GM12878 (cell line): ENCODE results near the gene DEUP1. TPM values are rescaled to one million over a fixed set of nuclear protein-coding genes. Genes with fewer than 3 reads are reported as not detected.

Experiments used
- ATAC-seq: fragments of 200-7000 bp; cut with Tn5 transposase; 3 replicates; pipeline ENCODE4 v1.9.1; 2020; ENCODE audit warnings: mild to moderate bottlenecking, moderate library complexity
- BruUV-seq: library from RNA; stranded (reverse); fragments of 400-500 nt; replicated peaks from 2 replicates; lab custom pipeline; 2021; lab: Mats Ljungman, UMichigan
- CTCF ChIA-PET: fragments of 300-600 bp; sonication (Branson Sonifier 250); formaldehyde crosslinking; extraction: SDS; loops from one replicate; lab custom pipeline; 2021; ENCODE audit warnings: inconsistent platforms; lab: Yijun Ruan, JAX
- POLR2A ChIA-PET: fragments of 350-600 bp; formaldehyde crosslinking; extraction: SDS; loops from one replicate; lab custom pipeline; 2021; ENCODE audit warnings: inconsistent platforms; lab: Charles Lee
- RAD21 ChIA-PET: fragments of 300-600 bp; sonication (Branson Sonifier 250); formaldehyde crosslinking; loops from one replicate; lab custom pipeline; 2023; ENCODE audit warnings: antibody characterized with exemption; ENCODE audit not compliant: unreplicated experiment; lab: Charles Lee
- SMC1A ChIA-PET: fragments of 300-600 bp; sonication (Branson Sonifier 250); formaldehyde crosslinking; loops from one replicate; lab custom pipeline; 2023; ENCODE audit not compliant: unreplicated experiment, uncharacterized antibody; lab: Charles Lee
- DNase-seq: peaks from one replicate; pipeline ENCODE4 v3.0.0-alpha.2; 2011; ENCODE audit warnings: low read depth, low spot score
- FAIRE-seq: peaks from 3 replicates; lab custom pipeline; 2011; peaks lifted over from hg19 to GRCh38; lab: Jason Lieb, UNC
- H2AFZ ChIP-seq: 2 replicates; pipeline ENCODE4 v1.6.0; 2011; ENCODE audit warnings: low read depth, low read length, control low read depth; ENCODE audit not compliant: control insufficient read depth
- H3K27ac ChIP-seq: 2 replicates; pipeline ENCODE4 v1.5.1; 2011; ENCODE audit warnings: control low read depth; ENCODE audit not compliant: control insufficient read depth, insufficient read depth
- H3K27me3 ChIP-seq, 2 experiments: replicated peaks in 1 of 2; 2 replicates each; pipeline versions ENCODE4 v1.6.0 to v1.6.1; 2011; ENCODE audit warnings: low read length in 1 of 2; ENCODE audit not compliant: control insufficient read depth in 2 of 2, insufficient read depth in 2 of 2
- H3K36me3 ChIP-seq, 2 experiments: 2 replicates each; pipeline ENCODE4 v1.5.1; 2011; ENCODE audit warnings: low read length in 1 of 2; ENCODE audit not compliant: control insufficient read depth in 2 of 2, insufficient read depth in 2 of 2
- H3K4me1 ChIP-seq: 2 replicates; pipeline ENCODE4 v1.6.1; 2011; ENCODE audit warnings: mild to moderate bottlenecking, low read length, moderate library complexity, mixed read lengths; ENCODE audit not compliant: control insufficient read depth, insufficient read depth
- H3K4me2 ChIP-seq: 2 replicates; pipeline ENCODE4 v1.6.0; 2011; ENCODE audit warnings: control low read depth; ENCODE audit not compliant: control insufficient read depth, insufficient read depth
- H3K4me3 ChIP-seq: fragments of 200-600 bp; sonication (generic); 2 replicates; pipeline ENCODE4 v1.5.1; 2016
- H3K79me2 ChIP-seq: 2 replicates; pipeline ENCODE4 v1.6.0; 2011; ENCODE audit warnings: low read length; ENCODE audit not compliant: control insufficient read depth, insufficient read depth
- H3K9ac ChIP-seq: 2 replicates; pipeline ENCODE4 v1.8.0; 2011; ENCODE audit warnings: low read length, control low read depth, mixed read lengths; ENCODE audit not compliant: control insufficient read depth, insufficient read depth
- H3K9me3 ChIP-seq: replicated peaks from 3 replicates; pipeline ENCODE4 v1.5.1; 2011; ENCODE audit warnings: mild to moderate bottlenecking, low read length; ENCODE audit not compliant: control insufficient read depth, insufficient read depth
- H4K20me1 ChIP-seq: 2 replicates; pipeline ENCODE4 v1.6.0; 2011; ENCODE audit not compliant: control insufficient read depth, insufficient read depth
- ATF7 ChIP-seq: fragments of 450-650 bp; IDR thresholded peaks from 2 replicates; pipeline ENCODE4 v1.6.1; 2016; ENCODE audit warnings: low read depth, mild to moderate bottlenecking
- BHLHE40 ChIP-seq, 2 experiments: fragments of 450-650 bp in 1 of 2; IDR thresholded peaks; 2 replicates each; pipeline ENCODE4 v1.6.1; 2011 to 2017; ENCODE audit warnings: low read depth in 2 of 2, borderline replicate concordance in 1 of 2, improper control_type of control experiment in 1 of 2, low read length in 1 of 2, mild to moderate bottlenecking in 1 of 2
- CEBPB ChIP-seq, 2 experiments: fragments of 150-350 bp in 1 of 2; IDR thresholded peaks; 2 replicates each; pipeline ENCODE4 v1.6.1; 2012 to 2014; ENCODE audit warnings: low read depth in 2 of 2, low read length in 2 of 2, borderline replicate concordance in 1 of 2, inconsistent platforms in 1 of 2
- CTCF ChIP-seq, 3 experiments: IDR thresholded peaks in 2 of 3; conservative IDR thresholded peaks in 1 of 3; 2 replicates each; pipeline ENCODE4 v1.5.1; 2011; ENCODE audit warnings: low read depth in 3 of 3, low read length in 3 of 3, mild to moderate bottlenecking in 3 of 3, control low read depth in 2 of 3, moderate library complexity in 2 of 3, inconsistent platforms in 1 of 3, mixed read lengths in 1 of 3; ENCODE audit not compliant: control insufficient read depth in 2 of 3, insufficient read depth in 1 of 3; ENCODE audit errors: extremely low read depth in 1 of 3
- IRF3 ChIP-seq: fragments of 450-650 bp; IDR thresholded peaks from 2 replicates; pipeline ENCODE4 v1.6.1; 2014; ENCODE audit warnings: mild to moderate bottlenecking
- JUNB ChIP-seq: IDR thresholded peaks from 2 replicates; pipeline ENCODE4 v1.6.1; 2016; ENCODE audit warnings: antibody characterized with exemption, mild to moderate bottlenecking
- MTA2 ChIP-seq: fragments of 450-650 bp; IDR thresholded peaks from 2 replicates; pipeline ENCODE4 v1.6.1; 2016; ENCODE audit warnings: low read depth, mild to moderate bottlenecking, moderate library complexity
- NFIC ChIP-seq: IDR thresholded peaks from 2 replicates; pipeline ENCODE4 v1.6.1; 2012; ENCODE audit warnings: low read depth, mild to moderate bottlenecking, inconsistent platforms, low read length, moderate library complexity
- NRF1 ChIP-seq: conservative IDR thresholded peaks from 2 replicates; pipeline ENCODE4 v1.6.1; 2011; ENCODE audit warnings: mild to moderate bottlenecking, low read depth, low read length, improper control_type of control experiment
- RELA ChIP-seq: fragments of 450-650 bp; IDR thresholded peaks from 2 replicates; pipeline ENCODE4 v1.8.0; 2014; ENCODE audit warnings: borderline replicate concordance; ENCODE audit not compliant: partially characterized antibody
- TARDBP ChIP-seq: IDR thresholded peaks from 2 replicates; pipeline ENCODE4 v1.6.1; 2016; ENCODE audit warnings: borderline replicate concordance
- ZNF207 ChIP-seq: fragments of 450-650 bp; IDR thresholded peaks from 2 replicates; pipeline ENCODE4 v1.6.1; 2014; ENCODE audit warnings: antibody characterized with exemption, mild to moderate bottlenecking, borderline replicate concordance
- ZNF592 ChIP-seq: fragments of 450-650 bp; IDR thresholded peaks from 2 replicates; pipeline ENCODE4 v1.6.1; 2017; ENCODE audit warnings: mild to moderate bottlenecking, moderate library complexity
- ZZZ3 ChIP-seq: IDR thresholded peaks from 2 replicates; pipeline ENCODE4 v1.6.1; 2011; ENCODE audit warnings: low read depth; ENCODE audit not compliant: control insufficient read depth, insufficient read length
- WGBS: methylation state at CpG from one replicate; pipeline ENCODE4 v1.1.6; 2016; ENCODE audit warnings: low lambda C conversion rate; ENCODE audit not compliant: insufficient replicate concordance, insufficient coverage; ENCODE audit errors: missing lambda C conversion rate; 5-methylcytosine and 5-hydroxymethylcytosine counted together
- in situ Hi-C: fragments of 300-500 bp; cut with MboI; formaldehyde crosslinking; loops from 9 replicates; pipeline ENCODE4 v1.14.3; 2018; ENCODE audit warnings: mixed read lengths
- intact Hi-C: fragments of 100-400 bp; cut with micrococcal nuclease; formaldehyde crosslinking; loops from one replicate; pipeline ENCODE4 v1.14.2; 2022; ENCODE audit not compliant: unreplicated experiment
- polyA plus RNA-seq, 11 experiments: library from polyadenylated mRNA; depleted of rRNA in 4 of 11; unstranded in 6 of 11; stranded (reverse) in 5 of 11; fragments of >200 nt; fragmentation: Nextera tagmentation in 4 of 11; fragmentation: Illumina TruSeq in 1 of 11; extraction: Ambion mirVana in 4 of 11; extraction: Trizol in 1 of 11; gene quantifications; 1 replicate in 1 of 11; 2 replicates in 10 of 11; pipeline versions ENCODE4 v1.2.1 to v1.2.3, GENCODE V29; 2011 to 2016; ENCODE audit warnings: inconsistent platforms in 2 of 11, missing spikeins in 2 of 11, low read depth in 1 of 11
- total RNA-seq, 4 experiments: library from RNA; depleted of rRNA in 3 of 4; stranded (reverse); fragments of >200 nt in 3 of 4; fragmentation: Illumina TruSeq in 1 of 4; extraction: Trizol in 1 of 4; gene quantifications; 2 replicates each; pipeline versions ENCODE4 v1.2.1 to v1.2.3, GENCODE V29; 2013 to 2021

DEUP1 gene
- total and polyA plus RNA-seq, 10 of the 15 experiments (the other 5 are each of a cell fraction or from before 2014, with no cell fraction given) = 0.12 TPM; not detected in 9

- TF ChIP-seq CEBPB (IDR thresholded peaks at IDR 0.05; ENCODE audit: borderline replicate concordance in 1 of 2, low read depth in 2 of 2, low read length in 2 of 2) = no peak
Observed at GRCh38 chr11:93285430-93285829, 45.1 kb upstream of the DEUP1 start (continued).

- WGBS = 50% methylated on average over 2 of the region's 2 CpGs
- ChIA-PET CTCF (no interaction called here), SMC1A (interaction anchor here (0.8 kb wide), 1 partner anchor 255 kb away, joined by 3 read pairs; no protein-coding TSS in a partner anchor), RAD21 (no interaction called here), POLR2A (no interaction called here)
- intact Hi-C loops (loop anchor here (5.0 kb wide), 1 partner anchor 255 kb away; the partner anchor contains the start of gene SMCO4), in situ Hi-C loops (no loop called here)
- peaks cover 16% of the 10 kb centered on the region for H3K4me1 ChIP-seq
- DNase-seq (no peak), ATAC-seq (no peak), FAIRE-seq (no peak)
- H3K9ac ChIP-seq = no peak overlapping the region
- no peaks in the 10 kb centered on the region for H4K20me1 ChIP-seq
- TF ChIP-seq RELA (no peak), MTA2 (no peak), IRF3 (no peak), JUNB (no peak), ZZZ3 (no peak), TARDBP (no peak), BHLHE40 (IDR thresholded peaks at IDR 0.05; ENCODE audit: borderline replicate concordance in 1 of 2, low read depth in 2 of 2, low read length in 1 of 2) (no peak), ZNF207 (no peak), NFIC (no peak), CTCF (IDR thresholded peaks at IDR 0.05 in 2 of 3, conservative IDR thresholded peaks at IDR 0.05 in 1 of 3; ENCODE audit: control insufficient read depth in 2 of 3, extremely low read depth in 1 of 3, insufficient read depth in 1 of 3, low read depth in 3 of 3, low read length in 3 of 3) (no peak), ATF7 (no peak), ZNF592 (no peak), NRF1 (no peak)
- no peaks in the 10 kb centered on the region for H3K79me2 ChIP-seq
- H2AFZ ChIP-seq = no peak overlapping the region
- H3K9me3 ChIP-seq = no peaks in the 10 kb centered on the region; the same call in 2 of the 3 replicates
- no TSS peak for BruUV-seq
- no peaks in the 10 kb centered on the region for H3K27me3 ChIP-seq
- no peak overlapping the region for H3K4me2 ChIP-seq
- no peak overlapping the region for H3K27ac ChIP-seq
- no peak overlapping the region for H3K4me3 ChIP-seq
- H3K36me3 ChIP-seq = no peaks in the 10 kb centered on the region
Observed at GRCh38 chr11:93287434-93287833, 43.1 kb upstream of the DEUP1 start.
